ENCODE results near the gene ZNF25.

ZNF25 gene

DNA sequence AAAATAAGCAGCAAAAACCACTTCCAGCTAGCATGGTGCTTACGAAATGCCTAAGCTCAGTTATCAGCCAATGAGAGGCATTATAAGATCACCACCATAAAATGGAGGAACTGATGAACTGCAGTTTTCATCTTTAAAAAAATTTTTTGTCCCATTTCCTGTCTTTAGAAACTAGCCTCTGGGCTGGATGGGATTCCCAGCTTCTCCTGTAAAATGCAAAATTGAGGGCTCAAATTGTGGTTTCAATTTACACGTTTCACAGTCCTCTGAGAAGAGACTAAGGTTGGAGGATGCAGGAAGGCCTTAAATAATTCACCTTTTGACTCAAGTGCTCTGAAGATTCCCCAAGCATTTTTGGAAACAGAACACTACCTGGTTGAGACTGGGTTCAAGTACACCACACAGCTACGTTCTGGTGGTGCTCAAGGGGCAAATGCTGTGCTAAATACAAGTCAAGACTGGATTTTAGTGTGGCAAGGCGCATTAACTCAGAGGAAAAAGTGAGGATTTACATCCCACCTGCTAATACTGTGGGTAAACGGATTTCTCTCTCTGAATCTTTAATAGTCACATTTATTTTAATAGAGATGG, 951 bp downstream of the ZNF25 start:
- Histone ChIP-seq H3K36me3 (ENCODE audit: insufficient read depth, low read length) (no peaks in the 10 kb centered on the region), H3K27me3 (ENCODE audit: insufficient read depth, low read length, poor library complexity, severe bottlenecking) (no peaks in the 10 kb centered on the region), H3K9me2 (replicated peaks; ENCODE audit: low read depth, low read length) (no peaks in the 10 kb centered on the region), H3K9me3 (ENCODE audit: insufficient read depth, low read depth, low read length) (no peaks in the 10 kb centered on the region), H3K4me1 (ENCODE audit: insufficient read depth, low read length, poor library complexity, severe bottlenecking) (peaks cover 21% of the 10 kb centered on the region), H2AFZ (ENCODE audit: low read length) (peak overlapping the region; percentile 83), H4K20me1 (ENCODE audit: insufficient read depth, low read length, poor library complexity, severe bottlenecking) (no peaks in the 10 kb centered on the region), H3K79me2 (ENCODE audit: insufficient read depth, low read length) (peaks cover 4% of the 10 kb centered on the region; the same call in 1 of the 2 replicates), H3K4me2 (ENCODE audit: low read depth, low read length, poor library complexity, severe bottlenecking) (peak overlapping the region; percentile 77), H3K9ac (ENCODE audit: low read depth, low read length, poor library complexity, severe bottlenecking) (peak overlapping the region; percentile 80), H3F3A (ENCODE audit: low read depth) (no peaks in the 10 kb centered on the region), H3K4me3 (ENCODE audit: low read length, poor library complexity, severe bottlenecking) (peak overlapping the region; percentile 78)
- TF ChIP-seq, protein P1, sequence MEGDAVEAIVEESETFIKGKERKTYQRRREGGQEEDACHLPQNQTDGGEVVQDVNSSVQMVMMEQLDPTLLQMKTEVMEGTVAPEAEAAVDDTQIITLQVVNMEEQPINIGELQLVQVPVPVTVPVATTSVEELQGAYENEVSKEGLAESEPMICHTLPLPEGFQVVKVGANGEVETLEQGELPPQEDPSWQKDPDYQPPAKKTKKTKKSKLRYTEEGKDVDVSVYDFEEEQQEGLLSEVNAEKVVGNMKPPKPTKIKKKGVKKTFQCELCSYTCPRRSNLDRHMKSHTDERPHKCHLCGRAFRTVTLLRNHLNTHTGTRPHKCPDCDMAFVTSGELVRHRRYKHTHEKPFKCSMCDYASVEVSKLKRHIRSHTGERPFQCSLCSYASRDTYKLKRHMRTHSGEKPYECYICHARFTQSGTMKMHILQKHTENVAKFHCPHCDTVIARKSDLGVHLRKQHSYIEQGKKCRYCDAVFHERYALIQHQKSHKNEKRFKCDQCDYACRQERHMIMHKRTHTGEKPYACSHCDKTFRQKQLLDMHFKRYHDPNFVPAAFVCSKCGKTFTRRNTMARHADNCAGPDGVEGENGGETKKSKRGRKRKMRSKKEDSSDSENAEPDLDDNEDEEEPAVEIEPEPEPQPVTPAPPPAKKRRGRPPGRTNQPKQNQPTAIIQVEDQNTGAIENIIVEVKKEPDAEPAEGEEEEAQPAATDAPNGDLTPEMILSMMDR (conservative IDR thresholded peaks at IDR 0.05; ENCODE audit: low read length) = no peak
- no peak for TF ChIP-seq EZH2phosphoT487 (IDR thresholded peaks at IDR 0.05; ENCODE audit: borderline replicate concordance)

DNA sequence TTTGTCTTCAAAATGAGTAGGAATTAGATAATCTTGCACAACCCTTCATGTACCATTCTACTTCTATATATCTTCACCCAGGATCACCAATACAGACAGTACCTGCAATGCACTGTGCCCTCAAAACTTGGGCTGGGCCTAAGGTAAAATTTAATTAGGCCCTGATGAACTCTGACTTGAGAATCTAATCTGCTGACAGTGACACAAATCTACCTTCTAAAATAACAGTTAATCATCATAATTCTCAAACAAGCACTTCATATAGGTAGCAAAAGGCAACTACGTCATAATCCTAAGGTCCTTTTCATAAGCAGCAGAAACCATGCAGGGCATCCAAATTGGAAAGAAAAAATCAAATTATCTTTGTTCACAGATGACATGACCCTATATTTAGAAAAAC, 4.1 kb downstream of the ZNF25 start:
- Histone ChIP-seq H3K27me3 (ENCODE audit: insufficient read depth, low read length, poor library complexity, severe bottlenecking) (no peaks in the 10 kb centered on the region), H3K9ac (ENCODE audit: low read depth, low read length, poor library complexity, severe bottlenecking) (no peak overlapping the region), H3K4me3 (ENCODE audit: low read length, poor library complexity, severe bottlenecking) (no peak overlapping the region), H3F3A (ENCODE audit: low read depth) (no peaks in the 10 kb centered on the region), H3K4me1 (ENCODE audit: insufficient read depth, low read length, poor library complexity, severe bottlenecking) (peaks cover 17% of the 10 kb centered on the region), H3K36me3 (ENCODE audit: insufficient read depth, low read length) (peaks cover 5% of the 10 kb centered on the region; the same call in 1 of the 2 replicates), H3K9me2 (replicated peaks; ENCODE audit: low read depth, low read length) (no peaks in the 10 kb centered on the region), H2AFZ (ENCODE audit: low read length) (no peak overlapping the region), H3K9me3 (ENCODE audit: insufficient read depth, low read depth, low read length) (no peaks in the 10 kb centered on the region), H4K20me1 (ENCODE audit: insufficient read depth, low read length, poor library complexity, severe bottlenecking) (no peaks in the 10 kb centered on the region), H3K4me2 (ENCODE audit: low read depth, low read length, poor library complexity, severe bottlenecking) (no peak overlapping the region), H3K79me2 (ENCODE audit: insufficient read depth, low read length) (peaks cover 4% of the 10 kb centered on the region; the same call in 1 of the 2 replicates)
- TF ChIP-seq, protein P1 (conservative IDR thresholded peaks at IDR 0.05; ENCODE audit: low read length) = no peak

DNA sequence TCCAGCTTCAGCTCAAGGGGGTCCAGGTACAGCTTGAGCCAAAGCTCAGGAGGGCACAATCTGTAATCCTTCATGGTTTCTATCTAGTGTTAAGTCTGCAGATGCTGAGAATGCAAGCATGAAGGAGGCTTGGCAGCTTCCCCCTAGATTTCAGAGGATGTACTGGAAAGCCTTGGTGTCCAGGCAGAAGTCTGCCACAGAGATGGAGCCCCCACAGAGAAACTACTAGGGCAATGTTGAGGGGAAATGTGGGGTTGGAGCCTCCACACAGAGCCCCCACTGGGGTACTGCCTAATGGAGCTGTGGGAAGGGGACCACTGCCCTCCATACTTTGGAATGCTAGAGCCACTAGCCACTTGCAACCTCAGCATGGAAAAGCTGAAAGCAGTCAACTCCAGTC, 11.4 kb downstream of the ZNF25 start:
- H3K4me1 ChIP-seq (ENCODE audit: insufficient read depth, low read length, poor library complexity, severe bottlenecking) = no peaks in the 10 kb centered on the region
- H2AFZ ChIP-seq (ENCODE audit: low read length) = no peak overlapping the region
- no peaks in the 10 kb centered on the region for H3K9me2 ChIP-seq (replicated peaks; ENCODE audit: low read depth, low read length)
- H3K27me3 ChIP-seq (ENCODE audit: insufficient read depth, low read length, poor library complexity, severe bottlenecking) = no peaks in the 10 kb centered on the region
- no peak overlapping the region for H3K4me3 ChIP-seq (ENCODE audit: low read length, poor library complexity, severe bottlenecking)
- H3K9me3 ChIP-seq (ENCODE audit: insufficient read depth, low read depth, low read length) = peaks cover 15% of the 10 kb centered on the region; the same call in 1 of the 2 replicates
- H3F3A ChIP-seq (ENCODE audit: low read depth) = no peaks in the 10 kb centered on the region
- H3K9ac ChIP-seq (ENCODE audit: low read depth, low read length, poor library complexity, severe bottlenecking) = no peak overlapping the region
- H3K36me3 ChIP-seq (ENCODE audit: insufficient read depth, low read length) = peaks cover 5% of the 10 kb centered on the region; the same call in 1 of the 2 replicates
- H4K20me1 ChIP-seq (ENCODE audit: insufficient read depth, low read length, poor library complexity, severe bottlenecking) = no peaks in the 10 kb centered on the region
- no peak for TF ChIP-seq EZH2phosphoT487 (IDR thresholded peaks at IDR 0.05; ENCODE audit: borderline replicate concordance)
- TF ChIP-seq, protein P1 (conservative IDR thresholded peaks at IDR 0.05; ENCODE audit: low read length) = no peak
- no peaks in the 10 kb centered on the region for H3K79me2 ChIP-seq (ENCODE audit: insufficient read depth, low read length)
- no peak overlapping the region for H3K4me2 ChIP-seq (ENCODE audit: low read depth, low read length, poor library complexity, severe bottlenecking)

Data from Loucy (cell line).